Cardiac fibroblast (primary cell): Measurements from ENCODE around the gene DOCK7.

Source experiments
- DNase-seq, 2 donors: peaks; one replicate each; pipeline versions ENCODE4 v3.0.0 to v3.0.0-alpha.2; 2010; ENCODE audit warnings: low read depth in 2 of 2
- H3K4me3 ChIP-seq, 2 donors: replicated peaks in 1 of 2; 1 replicate in 1 of 2; 2 replicates in 1 of 2; pipeline ENCODE4 v1.5.1; 2011; ENCODE audit warnings: low read depth in 2 of 2, low read length in 2 of 2, mild to moderate bottlenecking in 2 of 2, moderate library complexity in 1 of 2
- CTCF ChIP-seq: IDR thresholded peaks from one replicate; pipeline ENCODE4 v1.5.1; 2011; ENCODE audit warnings: low read depth, mild to moderate bottlenecking, low read length, inconsistent platforms

Gene DOCK7

GRCh38 chr1:62415687-62416086, 272.5 kb downstream of the DOCK7 start:
- no peak overlapping the region for H3K4me3 ChIP-seq
- no peak for DNase-seq
- TF ChIP-seq CTCF, result no peak

- peak; percentile 70 to 73 for DNase-seq
- TF ChIP-seq CTCF, result peak; percentile 67
- no peak overlapping the region for H3K4me3 ChIP-seq
These were observed 280.7 kb downstream of the DOCK7 start for GRCh38 chr1:62407398-62408009.

GRCh38 chr1:62406576-62406975, 281.6 kb downstream of the DOCK7 start:
- no peak for TF ChIP-seq CTCF
- DNase-seq, result no peak
- H3K4me3 ChIP-seq, result no peak overlapping the region

- H3K4me3 ChIP-seq, result no peak overlapping the region
- no peak for DNase-seq
- TF ChIP-seq CTCF, result no peak
These were observed 282.9 kb downstream of the DOCK7 start for GRCh38 chr1:62405247-62405646.
